K562 (cell line): Measurements from ENCODE around the gene POLR3GL. TPM values are rescaled to one million over a fixed set of nuclear protein-coding genes. Genes with fewer than 3 reads are reported as not detected.

ENCODE experiments used
- AFF4 ChIP-seq: sonication (generic); formaldehyde crosslinking; IDR thresholded peaks from 2 replicates; pipeline ENCODE4 v1.8.0; 2023; ENCODE audit warnings: mild to moderate bottlenecking, missing genetic modification reagents
- BRD9 ChIP-seq: fragments of 450-650 bp; IDR thresholded peaks from 2 replicates; pipeline ENCODE4 v1.6.1; 2018; ENCODE audit warnings: low read depth; ENCODE audit not compliant: partially characterized antibody
- CTCFL ChIP-seq: IDR thresholded peaks from 2 replicates; pipeline ENCODE4 v1.6.1; 2011; ENCODE audit warnings: borderline replicate concordance, low read depth, mild to moderate bottlenecking, moderate library complexity, low read length; ENCODE audit not compliant: insufficient read depth, poor library complexity, severe bottlenecking
- HNRNPLL ChIP-seq: fragments of 200-400 bp; formaldehyde crosslinking; IDR thresholded peaks from 2 replicates; pipeline ENCODE4 v1.6.1; 2017; ENCODE audit warnings: low read length, low read depth, mild to moderate bottlenecking; ENCODE audit not compliant: poor library complexity, severe bottlenecking
- ID3 ChIP-seq, 2 experiments: fragments of 250-450 bp in 1 of 2; fragments of 450-650 bp in 1 of 2; sonication (Bioruptor Pico) in 1 of 2; IDR thresholded peaks; 2 replicates each; pipeline versions ENCODE4 v1.6.1 to v1.8.0; 2016 to 2021; ENCODE audit warnings: mild to moderate bottlenecking in 2 of 2, moderate library complexity in 2 of 2, missing compliant biosample characterization in 1 of 2, missing genetic modification characterization in 1 of 2
- KDM5B ChIP-seq: fragments of 200-600 bp; sonication (generic); IDR thresholded peaks from 2 replicates; pipeline ENCODE4 v1.6.1; 2012; ENCODE audit warnings: low read depth, mild to moderate bottlenecking, moderate library complexity, low read length, control low read depth, inconsistent platforms; ENCODE audit not compliant: insufficient replicate concordance
- SMARCA4 ChIP-seq: fragments of 450-650 bp; IDR thresholded peaks from 2 replicates; pipeline ENCODE4 v1.6.1; 2016
- SRSF3 ChIP-seq: fragments of 200-400 bp; formaldehyde crosslinking; IDR thresholded peaks from 2 replicates; pipeline ENCODE4 v1.6.1; 2016; ENCODE audit warnings: mild to moderate bottlenecking, low read length, moderate library complexity; ENCODE audit not compliant: insufficient read depth
- SUPT5H ChIP-seq: fragments of 450-650 bp; IDR thresholded peaks from 2 replicates; pipeline ENCODE4 v1.6.1; 2016
- ZNF507 ChIP-seq: conservative IDR thresholded peaks from 2 replicates; pipeline ENCODE4 v1.6.1; 2017; ENCODE audit warnings: missing genetic modification characterization, missing compliant biosample characterization
- ZNF584 ChIP-seq: fragments of 200-800 bp; sonication (Bioruptor generic); IDR thresholded peaks from 2 replicates; pipeline ENCODE4 v1.6.1; 2016; ENCODE audit warnings: low read depth, mild to moderate bottlenecking, missing genetic modification characterization, missing compliant biosample characterization
- ZNF592 ChIP-seq: fragments of 450-650 bp; IDR thresholded peaks from 2 replicates; pipeline ENCODE4 v1.6.1; 2017; ENCODE audit warnings: antibody characterized with exemption, mild to moderate bottlenecking
- ZNF707 ChIP-seq: fragments of 250-450 bp; sonication (Bioruptor Pico); conservative IDR thresholded peaks from 2 replicates; pipeline ENCODE4 v1.8.0; 2022; ENCODE audit warnings: inconsistent platforms, mild to moderate bottlenecking, moderate library complexity
- polyA plus RNA-seq, 8 experiments: library from polyadenylated mRNA; depleted of rRNA in 4 of 8; stranded (reverse) in 5 of 8; unstranded in 3 of 8; fragments of >200 nt; fragmentation: Nextera tagmentation in 2 of 8; fragmentation: Illumina TruSeq in 1 of 8; extraction: Ambion mirVana in 2 of 8; extraction: Trizol in 1 of 8; gene quantifications; 2 replicates each; pipeline versions ENCODE4 v1.2.1 to v1.2.3, GENCODE V29; 2011 to 2014; ENCODE audit warnings: inconsistent platforms in 1 of 8, missing spikeins in 1 of 8
- total RNA-seq, 7 experiments: library from RNA; depleted of rRNA in 6 of 7; stranded (reverse); fragments of >200 nt in 6 of 7; fragmentation: Illumina TruSeq in 2 of 7; extraction: Trizol in 2 of 7; gene quantifications; 2 replicates each; pipeline versions ENCODE4 v1.2.1 to v1.2.3, GENCODE V29; 2011 to 2021; ENCODE audit warnings: low replicate concordance in 1 of 7

Gene POLR3GL
- total and polyA plus RNA-seq, 9 of the 15 experiments (the other 6 are each of a cell fraction or from before 2014, with no cell fraction given): 14.6 to 48.4 (median 38.2) TPM

- TF ChIP-seq AFF4 (CRISPR knock-in tag) (peak; percentile 94), ZNF707 (CRISPR knock-in tag) (no peak), KDM5B (peak; percentile 34), CTCFL (peak; percentile 75), ZNF584 (CRISPR knock-in tag) (peak; percentile 62; the same call in 1 of the 2 replicates), BRD9 (peak; percentile 59), ZNF592 (peak; percentile 91), SMARCA4 (peak; percentile 76), ZNF507 (tag) (no peak), SRSF3 (no peak), SUPT5H (peak; percentile 54; the same call in 1 of the 2 replicates), ID3 (CRISPR knock-in tag; IDR thresholded peaks at IDR 0.05) (no peak), ID3 (tag; IDR thresholded peaks at IDR 0.05) (peak; percentile 80), HNRNPLL (peak; percentile 53)
Measured at GRCh38 chr1:145978854-145979745, 14.6 kb downstream of the POLR3GL start (continued).
